Amniotic stem cell (primary cell): ENCODE measurements around the gene S100PBP.

Experiments
- DNase-seq: peaks from one replicate; lab custom pipeline; 2025; lab: John Stamatoyannopoulos, UW

Gene S100PBP

GRCh38 chr1:32817159-32817814, at the start of gene S100PBP, which contains the start of gene YARS1:
TSS of gene S100PBP (plus strand) at chr1:32817653. CDS start at chr1:32826100, 8,447 bp downstream.
TSS of gene YARS1 (minus strand) at chr1:32817358. CDS start at chr1:32817244, 114 bp downstream.
- peak; percentile 97 for DNase-seq

GRCh38 chr1:32768110-32768850, 49.2 kb upstream of the S100PBP start:
- DNase-seq: no peak

- no peak for DNase-seq
Measured at GRCh38 chr1:32769524-32770220, 47.8 kb upstream of the S100PBP start.

GRCh38 chr1:32770221-32770731, 47.2 kb upstream of the S100PBP start:
- no peak for DNase-seq

- DNase-seq: no peak
Measured at GRCh38 chr1:32770741-32771548, 46.5 kb upstream of the S100PBP start.

- no peak for DNase-seq
Measured at GRCh38 chr1:32771561-32772280, 45.7 kb upstream of the S100PBP start.

GRCh38 chr1:32772281-32773017, 45.0 kb upstream of the S100PBP start:
- no peak for DNase-seq

- no peak for DNase-seq
Measured at GRCh38 chr1:32773018-32773763, 44.3 kb upstream of the S100PBP start.

GRCh38 chr1:32773764-32774463, 43.5 kb upstream of the S100PBP start:
- DNase-seq: no peak

GRCh38 chr1:32774464-32774808, 43.0 kb upstream of the S100PBP start:
- DNase-seq: no peak

- DNase-seq: no peak
Measured at GRCh38 chr1:32774950-32775634, 42.4 kb upstream of the S100PBP start.

- no peak for DNase-seq
Measured at GRCh38 chr1:32775640-32776337, 41.7 kb upstream of the S100PBP start.

- no peak for DNase-seq
Measured at GRCh38 chr1:32779242-32779641, 38.2 kb upstream of the S100PBP start.

- DNase-seq: no peak
Measured at GRCh38 chr1:32780005-32780404, 37.4 kb upstream of the S100PBP start.

- no peak for DNase-seq
Measured at GRCh38 chr1:32780628-32781234, 36.7 kb upstream of the S100PBP start.

- DNase-seq: no peak
Measured at GRCh38 chr1:32782086-32782485, 35.4 kb upstream of the S100PBP start.

GRCh38 chr1:32783851-32784250, 33.6 kb upstream of the S100PBP start:
- no peak for DNase-seq
